Measurements from ENCODE around the gene ZBTB11. TPM values are rescaled to one million over a fixed set of nuclear protein-coding genes. Genes with fewer than 3 reads are reported as not detected.
A peak's percentile ranks its signal among the peaks of the same experiment; 100 is the strongest.

The ZBTB11 gene
- total RNA-seq, 4 donors from 2014 or later, result 11.6 to 29.1 (median 21.5) TPM

GRCh38 chr3:101675709-101676215 lies 1.2 kb downstream of the ZBTB11 start:
- 4 to 6% methylated on average over 16 to 27 of the region's 27 CpGs for WGBS, 2 donors (ENCODE audit: low coverage in 1 of 2)
- Histone ChIP-seq H3K36me3 (peaks cover 0 to 10% (median 0%) of the 10 kb centered on the region in 4 donors), H3K27ac (peak overlapping the region; percentile 98 to 100 (median 98)), H3K4me3 (peak overlapping the region; percentile 80 to 94 (median 92)), H3K9me3 (no peaks in the 10 kb centered on the region), H3K27me3 (no peaks in the 10 kb centered on the region), H3K4me1 (peaks cover 11 to 27% (median 19%) of the 10 kb centered on the region in 4 donors)
- TF ChIP-seq POLR2A (IDR thresholded peaks at IDR 0.05), result no peak
- no peak for TF ChIP-seq EP300 (IDR thresholded peaks at IDR 0.05; ENCODE audit: low read depth)
- no peak for TF ChIP-seq POLR2AphosphoS5 (IDR thresholded peaks at IDR 0.05)
- TF ChIP-seq CTCF (IDR thresholded peaks at IDR 0.05), result no peak
- intact Hi-C loops (cut with DNase I; ENCODE audit: low total_unique reads) (no loop called here), in situ Hi-C loops (cut with MboI; ENCODE audit: low pct_ligation_motif_present in 1 of 4, low pct_unique_long_range_greater_than_20kb in 1 of 4, low sequenced_read_pairs in 3 of 4) (no loop called here)
- DNase-seq, result peak; percentile 30

- TF ChIP-seq POLR2AphosphoS5 (IDR thresholded peaks at IDR 0.05) (no peak), CTCF (IDR thresholded peaks at IDR 0.05) (no peak), POLR2A (IDR thresholded peaks at IDR 0.05) (no peak), EP300 (IDR thresholded peaks at IDR 0.05; ENCODE audit: low read depth) (no peak)
- Histone ChIP-seq H3K27me3 (no peaks in the 10 kb centered on the region), H3K4me3 (no peak overlapping the region), H3K9me3 (no peaks in the 10 kb centered on the region), H3K36me3 (peaks cover 0 to 15% (median 0%) of the 10 kb centered on the region in 4 donors), H3K27ac (no peak overlapping the region), H3K4me1 (peaks cover 11 to 27% (median 19%) of the 10 kb centered on the region in 4 donors)
- in situ Hi-C loops (cut with MboI; ENCODE audit: low pct_ligation_motif_present in 1 of 4, low pct_unique_long_range_greater_than_20kb in 1 of 4, low sequenced_read_pairs in 3 of 4) (no loop called here), intact Hi-C loops (cut with DNase I; ENCODE audit: low total_unique reads) (no loop called here)
- no peak for DNase-seq
- 93% methylated on average over 3 to 9 of the region's 9 CpGs for WGBS, 2 donors (ENCODE audit: low coverage in 1 of 2)
Measured at GRCh38 chr3:101674518-101674917, 2.4 kb downstream of the ZBTB11 start.

- H3K36me3 ChIP-seq, result peaks cover 0 to 18% (median 0%) of the 10 kb centered on the region in 4 donors
- H3K4me3 ChIP-seq, result no peak overlapping the region
- H3K27ac ChIP-seq, result no peak overlapping the region
- in situ Hi-C loops (cut with MboI; ENCODE audit: low pct_ligation_motif_present in 1 of 4, low pct_unique_long_range_greater_than_20kb in 1 of 4, low sequenced_read_pairs in 3 of 4) (no loop called here), intact Hi-C loops (cut with DNase I; ENCODE audit: low total_unique reads) (no loop called here)
- H3K4me1 ChIP-seq, result peaks cover 11 to 27% (median 19%) of the 10 kb centered on the region in 4 donors
- no peak for TF ChIP-seq POLR2AphosphoS5 (IDR thresholded peaks at IDR 0.05)
- no peak for TF ChIP-seq CTCF (IDR thresholded peaks at IDR 0.05)
- no peak for TF ChIP-seq POLR2A (IDR thresholded peaks at IDR 0.05)
- no peak for TF ChIP-seq EP300 (IDR thresholded peaks at IDR 0.05; ENCODE audit: low read depth)
- WGBS, 2 donors (ENCODE audit: low coverage in 1 of 2), result 86 to 96% methylated on average over 5 to 13 of the region's 13 CpGs
- no peaks in the 10 kb centered on the region for H3K27me3 ChIP-seq
- no peak for DNase-seq
- no peaks in the 10 kb centered on the region for H3K9me3 ChIP-seq
Measured at GRCh38 chr3:101673953-101674352, 3.0 kb downstream of the ZBTB11 start.

GRCh38 chr3:101671014-101671413 lies 5.9 kb downstream of the ZBTB11 start:
- intact Hi-C loops (cut with DNase I; ENCODE audit: low total_unique reads), result no loop called here

More at GRCh38 chr3:101671014-101671413, 5.9 kb downstream of the ZBTB11 start:
- peaks cover 0 to 18% (median 0%) of the 10 kb centered on the region in 4 donors for H3K36me3 ChIP-seq
- in situ Hi-C loops (cut with MboI; ENCODE audit: low pct_ligation_motif_present in 1 of 4, low pct_unique_long_range_greater_than_20kb in 1 of 4, low sequenced_read_pairs in 3 of 4), result no loop called here
- H3K27me3 ChIP-seq, result no peaks in the 10 kb centered on the region
- no peak overlapping the region for H3K4me3 ChIP-seq
- H3K27ac ChIP-seq, result no peak overlapping the region
- peaks cover 0 to 14% (median 12%) of the 10 kb centered on the region in 4 donors for H3K4me1 ChIP-seq
- TF ChIP-seq POLR2AphosphoS5 (IDR thresholded peaks at IDR 0.05), result no peak
- no peak for TF ChIP-seq POLR2A (IDR thresholded peaks at IDR 0.05)
- no peak for TF ChIP-seq EP300 (IDR thresholded peaks at IDR 0.05; ENCODE audit: low read depth)
- TF ChIP-seq CTCF (IDR thresholded peaks at IDR 0.05), result no peak
- no peak for DNase-seq
- WGBS, 2 donors (ENCODE audit: low coverage in 1 of 2), result 85 to 88% methylated on average over 5 of the region's 5 CpGs
- H3K9me3 ChIP-seq, result no peaks in the 10 kb centered on the region
